ENCODE results near the gene PPARD.

DNA sequence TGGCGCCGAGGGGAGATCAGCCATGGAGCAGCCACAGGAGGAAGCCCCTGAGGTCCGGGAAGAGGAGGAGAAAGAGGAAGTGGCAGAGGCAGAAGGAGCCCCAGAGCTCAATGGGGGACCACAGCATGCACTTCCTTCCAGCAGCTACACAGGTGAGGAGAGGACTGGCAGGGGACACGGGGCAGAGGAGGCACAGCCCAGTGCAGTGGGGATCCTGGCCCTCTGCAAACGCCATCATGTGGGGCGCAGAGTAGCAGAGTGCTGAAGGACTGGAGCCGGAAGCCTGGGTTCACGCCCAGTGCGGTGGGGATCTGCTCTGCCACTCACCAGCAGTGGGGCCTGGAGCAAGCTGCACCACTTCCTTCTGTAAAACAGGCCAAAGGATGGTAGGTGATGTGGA, 68.7 kb downstream of the PPARD start:
- TF ChIP-seq, protein P1, sequence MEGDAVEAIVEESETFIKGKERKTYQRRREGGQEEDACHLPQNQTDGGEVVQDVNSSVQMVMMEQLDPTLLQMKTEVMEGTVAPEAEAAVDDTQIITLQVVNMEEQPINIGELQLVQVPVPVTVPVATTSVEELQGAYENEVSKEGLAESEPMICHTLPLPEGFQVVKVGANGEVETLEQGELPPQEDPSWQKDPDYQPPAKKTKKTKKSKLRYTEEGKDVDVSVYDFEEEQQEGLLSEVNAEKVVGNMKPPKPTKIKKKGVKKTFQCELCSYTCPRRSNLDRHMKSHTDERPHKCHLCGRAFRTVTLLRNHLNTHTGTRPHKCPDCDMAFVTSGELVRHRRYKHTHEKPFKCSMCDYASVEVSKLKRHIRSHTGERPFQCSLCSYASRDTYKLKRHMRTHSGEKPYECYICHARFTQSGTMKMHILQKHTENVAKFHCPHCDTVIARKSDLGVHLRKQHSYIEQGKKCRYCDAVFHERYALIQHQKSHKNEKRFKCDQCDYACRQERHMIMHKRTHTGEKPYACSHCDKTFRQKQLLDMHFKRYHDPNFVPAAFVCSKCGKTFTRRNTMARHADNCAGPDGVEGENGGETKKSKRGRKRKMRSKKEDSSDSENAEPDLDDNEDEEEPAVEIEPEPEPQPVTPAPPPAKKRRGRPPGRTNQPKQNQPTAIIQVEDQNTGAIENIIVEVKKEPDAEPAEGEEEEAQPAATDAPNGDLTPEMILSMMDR (IDR thresholded peaks at IDR 0.05): no peak
- TF ChIP-seq POLR2A (IDR thresholded peaks at IDR 0.05): no peak

All from thyroid gland (tissue), 4 donors.